Endothelial cell of umbilical vein (primary cell): Measurements from ENCODE around the gene SHPK. TPM values are rescaled to one million over a fixed set of nuclear protein-coding genes. Genes with fewer than 3 reads are reported as not detected.

ENCODE experiments used
- BruUV-seq: library from RNA; stranded (reverse); fragments of 400-500 nt; replicated peaks from 2 replicates; lab custom pipeline; 2021; lab: Mats Ljungman, UMichigan
- CTCF ChIA-PET: fragments of 300-600, 350-600 bp; sonication (Branson Sonifier 250); formaldehyde crosslinking; loops from one replicate; lab custom pipeline; 2021; ENCODE audit warnings: antibody characterized with exemption, inconsistent platforms; lab: Charles Lee
- POLR2A ChIA-PET: fragments of 300-600, 350-600 bp; sonication (Branson Sonifier 250); formaldehyde crosslinking; loops from one replicate; lab custom pipeline; 2021; ENCODE audit warnings: antibody characterized with exemption, inconsistent platforms; lab: Charles Lee
- DNase-seq: peaks from one replicate; pipeline ENCODE4 v3.0.0-alpha.2; 2011; ENCODE audit warnings: low read depth, low spot score
- FAIRE-seq: peaks from 2 replicates; lab custom pipeline; 2011; peaks lifted over from hg19 to GRCh38; lab: Jason Lieb, UNC
- H2AFZ ChIP-seq: 2 replicates; pipeline ENCODE4 v1.6.0; 2012; ENCODE audit warnings: low read depth, low read length, control low read depth, inconsistent platforms
- H3K27ac ChIP-seq: 2 replicates; pipeline ENCODE4 v1.5.1; 2011; ENCODE audit warnings: low read depth, mild to moderate bottlenecking, control low read depth, low read length, moderate library complexity; ENCODE audit not compliant: insufficient read depth
- H3K27me3 ChIP-seq, 2 experiments: 2 replicates each; pipeline versions ENCODE4 v1.6.0 to v1.6.1; 2011; ENCODE audit warnings: low read length in 2 of 2, mixed read lengths in 1 of 2; ENCODE audit not compliant: control insufficient read depth in 2 of 2, insufficient read depth in 2 of 2
- H3K36me3 ChIP-seq, 2 experiments: 2 replicates in 1 of 2; 3 replicates in 1 of 2; pipeline ENCODE4 v1.5.1; 2011; ENCODE audit warnings: low read length in 2 of 2, mild to moderate bottlenecking in 1 of 2, moderate library complexity in 1 of 2; ENCODE audit not compliant: control insufficient read depth in 2 of 2, insufficient read depth in 2 of 2; ENCODE audit errors: extremely low read depth in 1 of 2
- H3K4me1 ChIP-seq: 3 replicates; pipeline ENCODE4 v1.5.1; 2011; ENCODE audit warnings: mild to moderate bottlenecking, low read length; ENCODE audit not compliant: control insufficient read depth, insufficient read depth; ENCODE audit errors: extremely low read depth
- H3K4me2 ChIP-seq: 2 replicates; pipeline ENCODE4 v1.6.1; 2011; ENCODE audit warnings: low read length, control low read depth, mixed read lengths; ENCODE audit not compliant: insufficient read depth
- H3K4me3 ChIP-seq, 3 experiments: fragments of 200-600 bp in 1 of 3; sonication (generic), shearing (Covaris generic) in 1 of 3; replicated peaks in 1 of 3; 2 replicates each; pipeline ENCODE4 v1.5.1; 2011 to 2016; ENCODE audit warnings: control low read depth in 3 of 3, low read length in 3 of 3, mild to moderate bottlenecking in 2 of 3, inconsistent platforms in 1 of 3, low read depth in 1 of 3, moderate library complexity in 1 of 3; ENCODE audit not compliant: insufficient read depth in 1 of 3
- H3K79me2 ChIP-seq: 2 replicates; pipeline ENCODE4 v1.6.0; 2012; ENCODE audit warnings: low read length, inconsistent platforms; ENCODE audit not compliant: control insufficient read depth, insufficient read depth
- H3K9ac ChIP-seq: replicated peaks from 2 replicates; pipeline ENCODE3; 2011; ENCODE audit warnings: low read length, control low read depth; ENCODE audit not compliant: insufficient read depth; ENCODE audit errors: extremely low read depth
- H3K9me1 ChIP-seq: replicated peaks from 3 replicates; pipeline ENCODE4 v1.6.0; 2011; ENCODE audit warnings: mild to moderate bottlenecking, low read length; ENCODE audit not compliant: control insufficient read depth, insufficient read depth; ENCODE audit errors: extremely low read depth
- H3K9me3 ChIP-seq: replicated peaks from 2 replicates; pipeline ENCODE4 v1.5.1; 2012; ENCODE audit warnings: low read length, inconsistent platforms; ENCODE audit not compliant: control insufficient read depth, insufficient read depth
- H4K20me1 ChIP-seq: replicated peaks from 2 replicates; pipeline ENCODE3; 2011; ENCODE audit warnings: mild to moderate bottlenecking, low read length; ENCODE audit not compliant: control insufficient read depth, insufficient read depth; ENCODE audit errors: extremely low read depth
- EZH2 ChIP-seq: IDR thresholded peaks from 2 replicates; pipeline ENCODE4 v1.6.1; 2012; ENCODE audit warnings: borderline replicate concordance, low read depth, mild to moderate bottlenecking, moderate library complexity, low read length, inconsistent platforms; ENCODE audit not compliant: severe bottlenecking
- FOS ChIP-seq: IDR thresholded peaks from 2 replicates; pipeline ENCODE4 v1.6.1; 2011; ENCODE audit warnings: mild to moderate bottlenecking, low read length, moderate library complexity, borderline replicate concordance; ENCODE audit not compliant: insufficient read depth
- GATA2 ChIP-seq: IDR thresholded peaks from 2 replicates; pipeline ENCODE4 v1.7.0; 2011; ENCODE audit warnings: low read depth, mild to moderate bottlenecking, moderate library complexity, mixed read lengths, low read length; ENCODE audit not compliant: insufficient read length, insufficient read depth
- JUN ChIP-seq: IDR thresholded peaks from 2 replicates; pipeline ENCODE4 v1.6.1; 2011; ENCODE audit warnings: borderline replicate concordance, low read depth; ENCODE audit not compliant: insufficient read length, insufficient read depth
- MYC ChIP-seq: IDR thresholded peaks from one replicate; pipeline ENCODE4 v1.6.1; 2011; ENCODE audit warnings: mild to moderate bottlenecking, low read depth, low read length
- POLR2A ChIP-seq: IDR thresholded peaks from 2 replicates; pipeline ENCODE4 v1.6.1; 2012; ENCODE audit warnings: low read depth, mild to moderate bottlenecking, control low read depth, low read length
- POLR2AphosphoS5 ChIP-seq: IDR thresholded peaks from 2 replicates; pipeline ENCODE4 v1.6.1; 2012; ENCODE audit warnings: low read depth, mild to moderate bottlenecking, control low read depth, low read length, moderate library complexity; ENCODE audit not compliant: insufficient read depth
- dilution Hi-C: fragments of 300-500 bp; cut with MboI; formaldehyde crosslinking; loops from one replicate; pipeline ENCODE4 v1.15.0; 2019; ENCODE audit warnings: low sequenced_read_pairs; ENCODE audit not compliant: extremely low pct_ligation_motif_present
- intact Hi-C: fragments of 100-400 bp; cut with micrococcal nuclease; formaldehyde crosslinking; loops from one replicate; pipeline ENCODE4 v1.10.0; 2022
- polyA plus RNA-seq, 4 experiments: library from polyadenylated mRNA; depleted of rRNA in 3 of 4; stranded (reverse) in 3 of 4; unstranded in 1 of 4; fragments of >200 nt; gene quantifications; 2 replicates each; pipeline versions ENCODE4 v1.2.1 to v1.2.3, GENCODE V29; 2011 to 2012; ENCODE audit warnings: missing spikeins in 1 of 4
- total RNA-seq: library from RNA; stranded (reverse); gene quantifications from 2 replicates; pipeline ENCODE4 v1.2.3, GENCODE V29; 2021
- TF ChIP-seq, protein P1 (sequence below), 2 donors: IDR thresholded peaks; 1 replicate in 1 of 2; 2 replicates in 1 of 2; pipeline ENCODE4 v1.5.1; 2011; ENCODE audit warnings: low read length in 2 of 2, mild to moderate bottlenecking in 2 of 2, moderate library complexity in 2 of 2, control low read depth in 1 of 2, inconsistent platforms in 1 of 2, low read depth in 1 of 2; ENCODE audit not compliant: insufficient read depth in 1 of 2; ENCODE audit errors: extremely low read depth in 1 of 2
- TF ChIP-seq, protein P2 (sequence below): IDR thresholded peaks from 2 replicates; pipeline ENCODE4 v1.6.1; 2011; ENCODE audit not compliant: insufficient read depth, insufficient read length

The SHPK gene
- total and polyA plus RNA-seq, 2 donors (not counting 3 experiments of a cell fraction or from before 2014, with no cell fraction given): 15.4 to 15.9 TPM

DNA sequence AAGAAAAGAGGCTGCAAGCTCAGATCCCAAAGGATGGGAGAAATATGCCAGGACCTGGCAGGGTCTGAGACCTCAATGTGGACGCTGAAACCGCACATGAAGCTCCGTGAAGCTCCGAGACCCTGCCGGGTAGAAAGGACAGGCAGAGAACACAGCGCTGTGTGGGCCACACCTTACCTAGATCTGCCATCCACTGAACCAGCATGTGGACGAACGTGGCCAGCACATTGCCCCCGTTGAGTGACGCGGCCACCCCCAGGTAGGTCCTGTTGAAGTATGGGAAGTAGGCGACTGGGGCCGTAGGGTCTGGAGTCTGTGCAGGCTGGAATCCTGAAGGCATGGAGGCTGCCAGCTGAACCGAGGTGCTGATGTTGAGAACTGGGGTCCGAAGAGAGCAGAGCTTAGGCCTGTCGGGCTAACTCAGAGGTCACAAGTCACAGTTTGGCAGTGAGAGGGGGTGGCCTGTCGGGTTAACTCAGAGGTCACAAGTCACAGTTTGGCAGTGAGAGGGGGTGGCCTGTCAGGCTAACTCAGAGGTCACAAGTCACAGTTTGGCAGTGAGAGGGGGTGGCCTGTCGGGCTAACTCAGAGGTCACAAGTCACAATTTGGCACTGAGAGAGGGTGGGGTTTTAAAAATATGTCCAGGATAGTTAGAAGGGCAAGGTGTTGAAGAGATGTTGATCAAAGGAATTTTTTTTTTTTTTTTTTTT is 20.7 kb downstream of the SHPK start:
- POLR2A ChIA-PET: no interaction called here
- Histone ChIP-seq H3K9ac (no peak overlapping the region), H3K4me3 (no peak overlapping the region), H4K20me1 (no peaks in the 10 kb centered on the region), H3K36me3 (peaks cover 3 to 20% of the 10 kb centered on the region in 2 experiments), H3K27me3 (no peaks in the 10 kb centered on the region), H2AFZ (no peak overlapping the region), H3K9me3 (no peaks in the 10 kb centered on the region), H3K4me1 (no peaks in the 10 kb centered on the region), H3K4me2 (no peak overlapping the region), H3K79me2 (no peaks in the 10 kb centered on the region), H3K27ac (no peak overlapping the region), H3K9me1 (no peaks in the 10 kb centered on the region)
- TF ChIP-seq POLR2A (no peak), GATA2 (no peak), POLR2AphosphoS5 (no peak), JUN (no peak), EZH2 (no peak), FOS (no peak), MYC (no peak)
- TF ChIP-seq, protein P1, sequence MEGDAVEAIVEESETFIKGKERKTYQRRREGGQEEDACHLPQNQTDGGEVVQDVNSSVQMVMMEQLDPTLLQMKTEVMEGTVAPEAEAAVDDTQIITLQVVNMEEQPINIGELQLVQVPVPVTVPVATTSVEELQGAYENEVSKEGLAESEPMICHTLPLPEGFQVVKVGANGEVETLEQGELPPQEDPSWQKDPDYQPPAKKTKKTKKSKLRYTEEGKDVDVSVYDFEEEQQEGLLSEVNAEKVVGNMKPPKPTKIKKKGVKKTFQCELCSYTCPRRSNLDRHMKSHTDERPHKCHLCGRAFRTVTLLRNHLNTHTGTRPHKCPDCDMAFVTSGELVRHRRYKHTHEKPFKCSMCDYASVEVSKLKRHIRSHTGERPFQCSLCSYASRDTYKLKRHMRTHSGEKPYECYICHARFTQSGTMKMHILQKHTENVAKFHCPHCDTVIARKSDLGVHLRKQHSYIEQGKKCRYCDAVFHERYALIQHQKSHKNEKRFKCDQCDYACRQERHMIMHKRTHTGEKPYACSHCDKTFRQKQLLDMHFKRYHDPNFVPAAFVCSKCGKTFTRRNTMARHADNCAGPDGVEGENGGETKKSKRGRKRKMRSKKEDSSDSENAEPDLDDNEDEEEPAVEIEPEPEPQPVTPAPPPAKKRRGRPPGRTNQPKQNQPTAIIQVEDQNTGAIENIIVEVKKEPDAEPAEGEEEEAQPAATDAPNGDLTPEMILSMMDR (IDR thresholded peaks at IDR 0.05; ENCODE audit: extremely low read depth in 1 of 2, insufficient read depth in 1 of 2, low read depth in 1 of 2, low read length in 2 of 2): no peak
- TF ChIP-seq, protein P2, sequence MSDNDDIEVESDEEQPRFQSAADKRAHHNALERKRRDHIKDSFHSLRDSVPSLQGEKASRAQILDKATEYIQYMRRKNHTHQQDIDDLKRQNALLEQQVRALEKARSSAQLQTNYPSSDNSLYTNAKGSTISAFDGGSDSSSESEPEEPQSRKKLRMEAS: no peak
- CTCF ChIA-PET: no interaction called here
- dilution Hi-C loops: no loop called here
- FAIRE-seq (no peak), DNase-seq (no peak)
- intact Hi-C loops: no loop called here
- BruUV-seq: no TSS peak
